ENCODE measurements around the gene NPPB.

Gene NPPB

GRCh38 chr1:11858158-11858557 is 587 bp downstream of the NPPB start:
- no peak for DNase-seq (ENCODE audit: low read depth in 2 of 3, low spot score in 2 of 3)

- no peak for DNase-seq (ENCODE audit: low read depth in 2 of 3, low spot score in 2 of 3)
Measured at GRCh38 chr1:11857164-11857851, 1.4 kb downstream of the NPPB start.

- DNase-seq (ENCODE audit: low read depth in 2 of 3, low spot score in 2 of 3), result no peak
Measured at GRCh38 chr1:11856698-11857097, 2.0 kb downstream of the NPPB start.

- DNase-seq (ENCODE audit: low read depth in 2 of 3, low spot score in 2 of 3), result no peak
Measured at GRCh38 chr1:11855430-11855829, 3.3 kb downstream of the NPPB start.

GRCh38 chr1:11854519-11854918 is 4.2 kb downstream of the NPPB start:
- no peak for DNase-seq (ENCODE audit: low read depth in 2 of 3, low spot score in 2 of 3)

GRCh38 chr1:11851180-11851579 is 7.6 kb downstream of the NPPB start:
- DNase-seq (ENCODE audit: low read depth in 2 of 3, low spot score in 2 of 3), result no peak

- DNase-seq (ENCODE audit: low read depth in 2 of 3, low spot score in 2 of 3), result no peak
Measured at GRCh38 chr1:11850156-11850555, 8.6 kb downstream of the NPPB start.

- DNase-seq (ENCODE audit: low read depth in 2 of 3, low spot score in 2 of 3), result no peak
Measured at GRCh38 chr1:11848373-11848700, 10.4 kb downstream of the NPPB start.

GRCh38 chr1:11847667-11848372 is 10.9 kb downstream of the NPPB start, which contains the start of gene NPPA:
TSS of gene NPPA (minus strand) at chr1:11847783. CDS start at chr1:11847684, 99 bp downstream.
- no peak for DNase-seq (ENCODE audit: low read depth in 2 of 3, low spot score in 2 of 3)

GRCh38 chr1:11845641-11846335 is 13.0 kb downstream of the NPPB start:
- DNase-seq (ENCODE audit: low read depth in 2 of 3, low spot score in 2 of 3), result no peak

GRCh38 chr1:11842154-11843041 is 16.3 kb downstream of the NPPB start:
- DNase-seq (ENCODE audit: low read depth in 2 of 3, low spot score in 2 of 3), result no peak

GRCh38 chr1:11841245-11842153 is 17.2 kb downstream of the NPPB start:
- DNase-seq (ENCODE audit: low read depth in 2 of 3, low spot score in 2 of 3), result no peak

- no peak for DNase-seq (ENCODE audit: low read depth in 2 of 3, low spot score in 2 of 3)
Measured at GRCh38 chr1:11839727-11840705, 18.7 kb downstream of the NPPB start.

- peak; percentile 29 to 57 (median 55) for DNase-seq (ENCODE audit: low read depth in 2 of 3, low spot score in 2 of 3)
Measured at GRCh38 chr1:11838349-11839272, 20.1 kb downstream of the NPPB start.

- DNase-seq (ENCODE audit: low read depth in 2 of 3, low spot score in 2 of 3), result no peak
Measured at GRCh38 chr1:11837767-11838348, 20.9 kb downstream of the NPPB start.

GRCh38 chr1:11836955-11837766 is 21.6 kb downstream of the NPPB start:
- no peak for DNase-seq (ENCODE audit: low read depth in 2 of 3, low spot score in 2 of 3)

Measured in activated CD8-positive, alpha-beta memory T cell treated with anti-CD3 and anti-CD28 coated beads for 48 hours (primary cell).